GM18508 (cell line): ENCODE results near the gene TRANK1.
"Not testable (repeated sequence)": the region's sequence is repeated elsewhere in the genome, so short reads cannot be mapped to it uniquely, and the experiment has no call there.

Source experiments
- ATAC-seq: cut with Tn5 transposase; IDR thresholded peaks from one replicate; pipeline ENCODE4 v1.9.1; 2021; ENCODE audit warnings: moderate number of reproducible peaks; ENCODE audit not compliant: insufficient read depth, unreplicated experiment

Gene TRANK1

DNA sequence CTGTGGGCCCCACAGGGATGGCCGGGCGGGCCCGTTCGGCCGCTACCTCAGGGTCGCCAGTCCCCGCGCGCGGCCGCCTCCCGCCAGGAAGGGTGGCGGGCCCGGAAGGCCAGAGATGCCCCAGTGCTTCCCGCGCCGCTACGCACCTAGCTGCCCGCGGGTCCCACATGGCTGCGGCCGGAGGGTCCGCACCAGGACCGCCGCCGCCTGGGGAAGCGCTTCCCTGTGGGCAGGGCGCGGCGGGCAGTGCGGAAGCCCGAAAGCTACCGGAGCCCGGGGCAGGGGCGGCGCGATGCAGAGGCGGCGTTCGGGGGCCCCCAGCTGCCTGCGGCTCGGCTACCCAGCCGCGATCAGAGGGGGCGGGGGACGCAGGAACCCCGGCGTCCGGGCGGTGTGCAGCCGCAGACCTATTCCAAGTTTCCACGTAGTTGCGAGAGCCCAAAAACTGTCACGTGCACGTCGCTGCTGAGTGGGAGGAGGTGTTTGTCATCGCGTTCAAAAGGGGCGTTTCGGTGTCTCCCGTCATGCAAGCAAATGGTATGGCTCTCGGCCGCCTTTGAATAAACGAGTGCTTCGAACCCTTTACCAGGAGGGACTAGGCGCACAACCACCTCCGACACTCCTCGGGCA lies at the start of gene TRANK1:
TSS of gene TRANK1 (minus strand) at position 414 of the 630 bp plus-strand sequence. CDS start at position 169, 245 bp downstream.
- ATAC-seq = no peak

- peak; percentile 93 for ATAC-seq
Observed at GRCh38 chr3:36993326-36994283, 48.8 kb upstream of the TRANK1 start, which contains the start of gene MLH1. MLH1 (plus strand) TSS chr3:36993518; CDS start chr3:36993548, 30 bp downstream.

DNA sequence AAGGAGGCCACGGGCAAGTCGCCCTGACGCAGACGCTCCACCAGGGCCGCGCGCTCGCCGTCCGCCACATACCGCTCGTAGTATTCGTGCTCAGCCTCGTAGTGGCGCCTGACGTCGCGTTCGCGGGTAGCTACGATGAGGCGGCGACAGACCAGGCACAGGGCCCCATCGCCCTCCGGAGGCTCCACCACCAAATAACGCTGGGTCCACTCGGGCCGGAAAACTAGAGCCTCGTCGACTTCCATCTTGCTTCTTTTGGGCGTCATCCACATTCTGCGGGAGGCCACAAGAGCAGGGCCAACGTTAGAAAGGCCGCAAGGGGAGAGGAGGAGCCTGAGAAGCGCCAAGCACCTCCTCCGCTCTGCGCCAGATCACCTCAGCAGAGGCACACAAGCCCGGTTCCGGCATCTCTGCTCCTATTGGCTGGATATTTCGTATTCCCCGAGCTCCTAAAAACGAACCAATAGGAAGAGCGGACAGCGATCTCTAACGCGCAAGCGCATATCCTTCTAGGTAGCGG lies 48.0 kb upstream of the TRANK1 start, which contains the start of gene EPM2AIP1:
TSS of gene EPM2AIP1 (minus strand) at position 326 of the 520 bp plus-strand sequence. CDS start at position 272, 54 bp downstream.
- ATAC-seq = peak; percentile 15

GRCh38 chr3:36991923-36992805 lies 47.3 kb upstream of the TRANK1 start:
- no peak for ATAC-seq

GRCh38 chr3:36991147-36991546 lies 46.3 kb upstream of the TRANK1 start:
- no peak for ATAC-seq

- no peak for ATAC-seq
Observed at GRCh38 chr3:36989568-36989967, 44.7 kb upstream of the TRANK1 start.

DNA sequence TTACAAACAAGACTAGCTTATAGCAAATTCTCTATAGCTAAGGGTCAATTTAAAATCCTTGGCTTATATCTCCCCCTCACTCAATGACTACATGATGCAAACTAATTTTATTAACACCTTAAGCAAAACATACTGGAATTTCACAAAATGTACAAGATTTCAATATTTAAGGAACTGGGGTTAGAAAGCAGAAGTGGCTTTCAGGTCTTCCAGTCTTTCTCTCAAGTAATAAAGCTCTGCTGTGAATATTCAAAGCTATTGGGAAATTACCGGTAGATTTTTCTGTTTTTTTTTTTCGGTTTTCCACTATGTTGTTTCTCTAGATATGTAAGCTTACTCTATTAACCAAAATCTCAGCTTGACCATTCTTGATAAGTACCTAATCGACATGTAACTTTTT lies 44.2 kb upstream of the TRANK1 start:
- ATAC-seq = no peak

GRCh38 chr3:36988356-36988755 lies 43.5 kb upstream of the TRANK1 start:
- ATAC-seq = no peak

DNA sequence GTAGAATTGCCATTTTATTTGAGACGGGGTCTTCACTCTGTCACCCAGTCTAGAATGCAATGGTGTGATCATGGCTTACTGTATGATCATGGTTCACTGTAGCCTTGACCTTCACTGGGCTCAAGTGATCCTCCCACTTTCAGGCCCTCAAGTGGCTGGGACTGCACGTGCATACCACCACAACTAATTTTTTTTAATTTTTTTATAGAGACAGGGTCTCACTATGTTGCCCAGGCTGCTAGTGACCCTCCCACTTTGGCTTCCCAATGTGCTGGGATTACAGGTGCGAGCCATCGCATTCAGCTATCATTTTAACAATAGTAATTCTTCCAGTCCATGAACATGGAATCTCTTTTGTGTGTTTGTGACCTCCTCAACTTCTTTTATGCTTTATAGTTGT lies 36.2 kb upstream of the TRANK1 start:
- ATAC-seq = no peak

- no peak for ATAC-seq
Observed at GRCh38 chr3:36973139-36973538, 28.3 kb upstream of the TRANK1 start.

GRCh38 chr3:36972163-36972562 lies 27.3 kb upstream of the TRANK1 start:
- ATAC-seq = no peak

GRCh38 chr3:36969540-36970432 lies 24.9 kb upstream of the TRANK1 start:
- peak; percentile 99 for ATAC-seq

DNA sequence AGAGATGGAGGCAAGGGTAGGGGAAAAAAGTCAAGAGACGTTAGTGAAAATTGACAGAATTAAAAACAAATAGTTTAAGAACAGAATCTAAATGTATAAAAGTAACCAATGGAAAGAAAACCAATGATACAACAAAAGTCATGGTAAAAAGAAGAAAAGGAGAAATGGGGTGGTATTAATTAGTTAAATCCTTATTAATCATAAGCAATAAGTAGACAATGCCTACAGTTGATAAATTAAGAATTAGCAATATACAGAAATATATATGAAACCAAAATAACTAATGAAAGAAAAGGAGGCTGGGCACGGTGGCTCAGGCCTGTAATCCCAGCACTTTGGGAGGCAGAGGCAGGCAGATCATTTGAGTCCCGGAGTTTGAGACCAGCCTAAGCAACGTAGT lies 24.2 kb upstream of the TRANK1 start:
- no peak for ATAC-seq

DNA sequence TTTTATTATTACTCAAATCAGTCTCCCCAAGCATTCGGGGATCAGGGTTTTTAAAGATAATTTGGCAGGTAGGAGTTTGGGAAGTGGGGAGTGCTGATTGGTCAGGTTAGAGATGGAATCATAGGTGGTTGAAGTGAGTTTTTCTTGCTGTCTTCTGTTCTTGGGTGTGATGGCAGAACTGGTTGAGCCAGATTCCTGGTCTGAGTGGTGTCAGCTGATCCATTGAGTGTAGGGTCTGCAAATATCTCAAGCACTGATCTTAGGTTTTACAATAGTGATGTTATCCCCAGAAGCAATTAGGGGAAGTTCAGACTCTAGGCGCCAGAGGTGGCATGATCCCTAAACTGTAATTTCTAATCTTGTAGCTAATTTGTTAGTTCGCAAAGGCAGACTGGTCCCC lies 20.6 kb upstream of the TRANK1 start:
- no peak for ATAC-seq

GRCh38 chr3:36964817-36965216 lies 20.0 kb upstream of the TRANK1 start:
- no peak for ATAC-seq

DNA sequence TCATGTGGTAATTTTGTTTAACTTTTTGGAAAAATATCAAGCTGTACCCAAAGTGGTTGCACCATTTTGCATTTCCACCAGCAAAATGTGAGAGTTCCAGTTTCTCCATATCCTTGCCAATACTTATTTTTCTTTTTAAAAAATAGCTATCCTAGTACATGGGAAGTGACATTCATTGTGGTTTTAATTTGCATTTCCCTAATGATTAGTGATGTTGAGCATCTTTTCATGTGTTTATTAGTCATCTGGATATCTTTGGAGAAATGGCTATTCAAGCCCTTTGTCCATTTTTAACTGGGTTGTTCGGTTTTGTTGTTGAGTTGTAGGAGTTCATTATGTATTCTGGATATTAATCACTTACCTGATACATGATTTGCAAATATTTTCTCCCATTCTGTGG lies 19.5 kb upstream of the TRANK1 start:
- ATAC-seq = no peak

- ATAC-seq = not testable (repeated sequence)
Observed at GRCh38 chr3:36963008-36963407, 18.2 kb upstream of the TRANK1 start.

DNA sequence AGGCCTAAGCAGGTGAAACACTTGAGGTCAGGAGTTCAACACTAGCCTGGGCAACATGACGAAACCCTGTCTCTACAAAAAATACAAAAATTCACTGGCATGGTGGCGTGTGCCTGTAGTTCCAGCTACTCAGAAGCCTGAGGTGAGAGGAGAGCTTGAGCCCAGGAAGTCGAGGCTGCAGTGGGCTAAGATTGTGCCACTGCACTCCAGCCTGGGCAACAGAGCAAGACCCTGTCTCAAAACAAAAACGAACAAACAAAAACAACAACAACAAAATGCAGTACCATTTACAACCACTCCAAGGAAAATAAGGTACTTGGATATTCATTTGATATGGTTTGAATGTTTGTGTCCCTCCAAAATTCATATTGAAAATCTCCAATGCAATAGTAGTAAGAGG lies 15.6 kb upstream of the TRANK1 start:
- ATAC-seq = no peak

- ATAC-seq = no peak
Observed at GRCh38 chr3:36959821-36960220, 15.0 kb upstream of the TRANK1 start.
